HEK293 (cell line): ENCODE measurements around the gene DEDD.
A peak's percentile ranks its signal among the peaks of the same experiment; 100 is the strongest.

Experiments used
- CTCF ChIA-PET: fragments of 350-600 bp; formaldehyde crosslinking; extraction: SDS; loops from one replicate; lab custom pipeline; 2021; ENCODE audit warnings: antibody characterized with exemption; lab: Yijun Ruan, JAX
- POLR2A ChIA-PET: fragments of 300-600 bp; formaldehyde crosslinking; extraction: SDS; loops from one replicate; lab custom pipeline; 2020; ENCODE audit warnings: antibody characterized with exemption, inconsistent platforms; lab: Yijun Ruan, JAX
- H3K27ac ChIP-seq: fragments of 200-500 bp; sonication (Bioruptor generic); 2 replicates; pipeline ENCODE4 v1.5.1; 2014; ENCODE audit warnings: low read depth, low read length, control low read depth, inconsistent platforms; ENCODE audit errors: extremely low read depth
- H3K36me3 ChIP-seq, 2 experiments: fragments of 200-500 bp in 1 of 2; sonication (Bioruptor generic) in 1 of 2; 1 replicate in 1 of 2; 2 replicates in 1 of 2; pipeline ENCODE4 v1.5.1; 2014 to 2017; ENCODE audit warnings: inconsistent platforms in 2 of 2, low read length in 2 of 2; ENCODE audit not compliant: control insufficient read depth in 2 of 2, insufficient read depth in 1 of 2
- H3K4me1 ChIP-seq: fragments of 200-500 bp; sonication (Bioruptor generic); 2 replicates; pipeline ENCODE4 v1.5.1; 2014; ENCODE audit warnings: mild to moderate bottlenecking, low read length, inconsistent platforms; ENCODE audit not compliant: control insufficient read depth, insufficient read depth
- H3K4me3 ChIP-seq: 2 replicates; pipeline ENCODE4 v1.5.1; 2011; ENCODE audit warnings: low read depth, mild to moderate bottlenecking, control low read depth, low read length, moderate library complexity
- H3K9me3 ChIP-seq: fragments of 200-500 bp; sonication (Bioruptor generic); 2 replicates; pipeline ENCODE4 v1.5.1; 2014; ENCODE audit warnings: low read depth, low read length, inconsistent platforms; ENCODE audit not compliant: control insufficient read depth, insufficient read depth
- GLIS2 ChIP-seq: fragments of 450-650 bp; formaldehyde crosslinking; IDR thresholded peaks from 2 replicates; pipeline ENCODE4 v1.5.1; 2016; ENCODE audit warnings: missing biosample characterization, missing genetic modification characterization
- HOXA7 ChIP-seq: sonication (generic); formaldehyde crosslinking; IDR thresholded peaks from 2 replicates; pipeline ENCODE4 v1.8.1; 2022; ENCODE audit warnings: missing genetic modification reagents, borderline replicate concordance
- KLF1 ChIP-seq: fragments of 450-650 bp; formaldehyde crosslinking; IDR thresholded peaks from 2 replicates; pipeline ENCODE4 v1.5.1; 2016; ENCODE audit warnings: missing biosample characterization, missing genetic modification characterization
- KLF9 ChIP-seq: fragments of 450-650 bp; formaldehyde crosslinking; IDR thresholded peaks from 2 replicates; pipeline ENCODE4 v1.5.1; 2016; ENCODE audit warnings: missing biosample characterization, missing genetic modification characterization, low read depth
- PRDM1 ChIP-seq: fragments of 450-650 bp; formaldehyde crosslinking; IDR thresholded peaks from 2 replicates; pipeline ENCODE4; 2016; ENCODE audit warnings: missing biosample characterization, missing genetic modification characterization
- PRDM2 ChIP-seq: fragments of 450-650 bp; formaldehyde crosslinking; IDR thresholded peaks from 2 replicates; pipeline ENCODE4 v1.5.1; 2016; ENCODE audit warnings: missing biosample characterization, missing genetic modification characterization, borderline replicate concordance
- PRDM4 ChIP-seq: fragments of 450-650 bp; formaldehyde crosslinking; IDR thresholded peaks from 2 replicates; pipeline ENCODE4 v1.5.1; 2017; ENCODE audit warnings: missing biosample characterization, missing genetic modification characterization
- ZBTB20 ChIP-seq: fragments of 450-650 bp; formaldehyde crosslinking; IDR thresholded peaks from 2 replicates; pipeline ENCODE4 v1.5.1; 2016; ENCODE audit warnings: missing biosample characterization, missing genetic modification characterization
- ZBTB21 ChIP-seq: fragments of 450-650 bp; formaldehyde crosslinking; IDR thresholded peaks from 2 replicates; pipeline ENCODE4 v1.5.1; 2017; ENCODE audit warnings: missing biosample characterization, missing genetic modification characterization
- ZFHX2 ChIP-seq: fragments of 450-650 bp; formaldehyde crosslinking; conservative IDR thresholded peaks from 2 replicates; pipeline ENCODE4 v1.5.1; 2016; ENCODE audit warnings: missing biosample characterization, missing genetic modification characterization
- ZFP3 ChIP-seq: fragments of 450-650 bp; formaldehyde crosslinking; IDR thresholded peaks from 2 replicates; pipeline ENCODE4 v1.5.1; 2016; ENCODE audit warnings: low read depth, missing biosample characterization, missing genetic modification characterization
- ZNF114 ChIP-seq: fragments of 450-650 bp; formaldehyde crosslinking; IDR thresholded peaks from 2 replicates; pipeline ENCODE4 v1.5.0; 2017; ENCODE audit warnings: missing biosample characterization, missing genetic modification characterization
- ZNF26 ChIP-seq: fragments of 450-650 bp; formaldehyde crosslinking; IDR thresholded peaks from 2 replicates; pipeline ENCODE4 v1.5.1; 2016; ENCODE audit warnings: missing biosample characterization, missing genetic modification characterization
- ZNF292 ChIP-seq: fragments of 450-650 bp; formaldehyde crosslinking; IDR thresholded peaks from 2 replicates; pipeline ENCODE4 v1.5.1; 2016; ENCODE audit warnings: low read depth, missing biosample characterization, missing genetic modification characterization, borderline replicate concordance
- ZNF311 ChIP-seq: fragments of 450-650 bp; formaldehyde crosslinking; IDR thresholded peaks from 2 replicates; pipeline ENCODE4 v1.5.1; 2017; ENCODE audit warnings: missing biosample characterization, missing genetic modification characterization, borderline replicate concordance
- ZNF394 ChIP-seq: fragments of 450-650 bp; formaldehyde crosslinking; IDR thresholded peaks from 2 replicates; pipeline ENCODE4 v1.5.1; 2016; ENCODE audit warnings: missing biosample characterization, missing genetic modification characterization, mild to moderate bottlenecking, moderate library complexity, borderline replicate concordance
- ZNF473 ChIP-seq: fragments of 450-650 bp; formaldehyde crosslinking; IDR thresholded peaks from 2 replicates; pipeline ENCODE4 v1.5.1; 2017; ENCODE audit warnings: missing biosample characterization, missing genetic modification characterization
- ZNF514 ChIP-seq: fragments of 450-650 bp; formaldehyde crosslinking; IDR thresholded peaks from 2 replicates; pipeline ENCODE4 v1.5.1; 2016; ENCODE audit warnings: missing biosample characterization, missing genetic modification characterization
- ZNF561 ChIP-seq: fragments of 450-650 bp; IDR thresholded peaks from 2 replicates; pipeline ENCODE4 v1.5.1; 2018; ENCODE audit warnings: missing biosample characterization, missing genetic modification characterization, borderline replicate concordance
- ZNF692 ChIP-seq: fragments of 450-650 bp; formaldehyde crosslinking; IDR thresholded peaks from 2 replicates; pipeline ENCODE4 v1.5.1; 2016; ENCODE audit warnings: missing biosample characterization, missing genetic modification characterization
- ZNF768 ChIP-seq: fragments of 450-650 bp; formaldehyde crosslinking; IDR thresholded peaks from 2 replicates; pipeline ENCODE4 v1.5.1; 2018; ENCODE audit warnings: missing biosample characterization, mild to moderate bottlenecking, missing genetic modification characterization
- ZNF830 ChIP-seq: fragments of 450-650 bp; IDR thresholded peaks from 2 replicates; pipeline ENCODE4 v1.5.0; 2018; ENCODE audit warnings: missing biosample characterization, missing genetic modification characterization, low read depth, mild to moderate bottlenecking, moderate library complexity
- TF ChIP-seq, protein P1 (sequence below): fragments of 450-650 bp; formaldehyde crosslinking; IDR thresholded peaks from 2 replicates; pipeline ENCODE4 v1.5.1; 2016; ENCODE audit warnings: missing biosample characterization, missing genetic modification characterization

Gene DEDD

DNA sequence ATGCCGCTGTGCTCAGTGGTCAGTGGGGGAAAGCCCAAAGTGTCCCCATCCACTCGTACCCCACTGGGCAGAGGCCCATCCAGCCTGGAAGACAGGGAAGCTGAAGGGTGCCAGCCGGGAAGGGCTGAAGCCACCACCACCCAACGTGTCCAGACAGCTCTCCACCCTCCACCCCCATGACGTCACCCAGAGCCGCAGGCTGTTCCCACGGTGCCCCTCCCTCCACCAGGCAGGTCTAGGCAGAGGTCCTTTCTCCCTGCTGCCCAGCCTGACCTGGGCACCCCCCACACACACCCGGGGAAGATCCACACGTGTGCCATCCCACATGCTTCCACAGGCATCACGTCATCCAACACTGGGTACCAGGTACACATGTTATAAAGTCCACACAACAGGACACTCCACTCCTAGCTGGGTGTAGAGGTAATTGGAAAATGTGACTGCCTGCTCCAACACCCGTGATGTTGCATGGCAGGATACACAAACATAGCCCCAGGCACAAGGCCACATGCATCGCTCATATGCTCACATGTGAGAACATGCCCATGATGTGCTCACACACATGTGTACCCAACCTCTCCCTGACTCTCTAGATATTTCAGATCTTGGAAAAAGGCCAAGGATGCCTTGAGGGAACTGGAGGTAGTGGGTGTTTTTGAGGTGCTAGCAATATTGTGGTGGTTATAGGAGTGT is 57.6 kb downstream of the DEDD start:
- Histone ChIP-seq H3K4me3 (peak overlapping the region; percentile 39), H3K27ac (peak overlapping the region; percentile 33; the same call in 1 of the 2 replicates), H3K4me1 (no peaks in the 10 kb centered on the region), H3K36me3 (peaks cover 0 to 13% of the 10 kb centered on the region in 2 experiments; a peak in 1 of 3 replicates), H3K9me3 (no peaks in the 10 kb centered on the region)
- ChIA-PET CTCF (interaction anchor here (0.7 to 6.1 kb wide), 2 partner anchors 22 to 48 kb away, joined by 3 to 56 read pairs; partner anchors contain the start of gene KLHDC9), POLR2A (interaction anchor here (0.9 kb wide), 1 partner anchor 53 kb away, joined by 3 read pairs; no protein-coding TSS in a partner anchor)
- peak; percentile 41; the same call in 1 of the 2 replicates for TF ChIP-seq ZBTB20 (tag by site-specific recombination)
- TF ChIP-seq PRDM4 (tag by site-specific recombination) = no peak
- no peak for TF ChIP-seq ZNF514 (tag by site-specific recombination)
- TF ChIP-seq ZNF292 (tag by site-specific recombination) = no peak
- peak; percentile 82 for TF ChIP-seq KLF1 (tag by site-specific recombination)
- TF ChIP-seq ZNF768 (tag by site-specific recombination) = no peak
- no peak for TF ChIP-seq ZNF830 (tag by site-specific recombination)
- TF ChIP-seq ZNF311 (tag by site-specific recombination) = no peak
- TF ChIP-seq ZNF114 (tag by site-specific recombination) = no peak
- peak; percentile 88; the same call in 1 of the 2 replicates for TF ChIP-seq PRDM2 (tag by site-specific recombination)
- peak; percentile 58 for TF ChIP-seq ZNF692
- TF ChIP-seq ZFHX2 (tag by site-specific recombination) = peak; percentile 59
- TF ChIP-seq ZNF394 (tag by site-specific recombination) = peak; percentile 22; the same call in 1 of the 2 replicates
- TF ChIP-seq, protein P1, sequence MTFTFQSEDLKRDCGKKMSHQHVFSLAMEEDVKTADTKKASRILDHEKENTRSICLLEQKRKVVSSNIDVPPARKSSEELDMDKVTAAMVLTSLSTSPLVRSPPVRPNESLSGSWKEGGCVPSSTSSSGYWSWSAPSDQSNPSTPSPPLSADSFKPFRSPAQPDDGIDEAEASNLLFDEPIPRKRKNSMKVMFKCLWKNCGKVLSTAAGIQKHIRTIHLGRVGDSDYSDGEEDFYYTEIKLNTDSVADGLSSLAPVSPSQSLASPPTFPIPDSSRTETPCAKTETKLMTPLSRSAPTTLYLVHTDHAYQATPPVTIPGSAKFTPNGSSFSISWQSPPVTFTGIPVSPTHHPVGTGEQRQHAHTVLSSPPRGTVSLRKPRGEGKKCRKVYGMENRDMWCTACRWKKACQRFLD (tag by site-specific recombination) = 0 out of 2 replicates have a peak, but pooled peaks have one; percentile 19
- TF ChIP-seq KLF9 = no peak
- no peak for TF ChIP-seq ZFP3
- TF ChIP-seq GLIS2 (tag by site-specific recombination) = peak; percentile 45
- TF ChIP-seq HOXA7 = no peak
- TF ChIP-seq ZNF561 (tag by site-specific recombination) = no peak
- 0 out of 2 replicates have a peak, but pooled peaks have one; percentile 19 for TF ChIP-seq ZBTB21
- no peak for TF ChIP-seq ZNF26 (tag by site-specific recombination)
- no peak for TF ChIP-seq ZNF473
- TF ChIP-seq PRDM1 (tag by site-specific recombination) = no peak
